Coronary artery (tissue), 2 donors: Measurements from ENCODE around the gene ABCC6.
"Not testable (repeated sequence)": the region's sequence is repeated elsewhere in the genome, so short reads cannot be mapped to it uniquely, and the experiment has no call there.

Experiments
- DNase-seq: peaks from one replicate; pipeline ENCODE4 v3.0.0-alpha.2; 2017; ENCODE audit warnings: low spot score
- H3K27ac ChIP-seq, 2 donors: fragments of 200-600 bp; sonication (generic); one replicate each; pipeline ENCODE4 v1.5.1; 2016 to 2019
- H3K4me3 ChIP-seq: fragments of 200-600 bp; sonication (generic); 2 replicates; pipeline ENCODE4 v1.5.1; 2016; ENCODE audit warnings: mild to moderate bottlenecking, moderate library complexity
- CTCF ChIP-seq: fragments of 200-600 bp; sonication (generic); IDR thresholded peaks from one replicate; pipeline ENCODE4 v1.5.1; 2019; ENCODE audit warnings: antibody characterized with exemption

ABCC6 gene

GRCh38 chr16:16151315-16151714, 72.0 kb downstream of the ABCC6 start:
- no peak for TF ChIP-seq CTCF
- H3K4me3 ChIP-seq, result no peak overlapping the region
- no peak overlapping the region for H3K27ac ChIP-seq
- no peak for DNase-seq

GRCh38 chr16:16150878-16151152, 72.5 kb downstream of the ABCC6 start:
- H3K4me3 ChIP-seq, result no peak overlapping the region
- TF ChIP-seq CTCF, result no peak
- no peak for DNase-seq
- no peak overlapping the region for H3K27ac ChIP-seq

- DNase-seq, result peak; percentile 78
- Histone ChIP-seq H3K27ac (peak overlapping the region; percentile 31 to 54), H3K4me3 (peak overlapping the region; percentile 40)
- TF ChIP-seq CTCF, result no peak
These were observed 73.0 kb downstream of the ABCC6 start for GRCh38 chr16:16150117-16150877.

DNA sequence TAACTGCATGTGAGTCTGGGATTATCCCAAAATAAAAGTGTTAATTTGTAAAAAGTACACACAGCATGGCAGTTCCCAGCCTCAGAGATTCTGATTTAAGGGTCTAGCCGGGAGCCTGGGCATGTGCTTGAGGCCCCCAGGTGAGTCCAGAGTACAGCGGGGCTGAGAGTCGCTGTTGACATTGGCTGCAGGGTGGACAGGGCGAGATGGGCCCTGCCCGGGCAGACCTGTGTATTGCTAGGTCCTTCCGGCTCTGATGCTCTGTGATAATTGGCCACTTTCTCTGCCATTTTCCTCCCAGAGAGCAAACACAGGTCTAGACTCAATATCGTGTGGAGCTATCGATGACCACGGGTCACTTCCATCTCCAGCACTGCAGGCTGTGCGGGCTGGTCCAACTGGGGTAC, 73.6 kb downstream of the ABCC6 start:
- Histone ChIP-seq H3K4me3 (no peak overlapping the region), H3K27ac (peak overlapping the region; percentile 31 to 54)
- no peak for TF ChIP-seq CTCF
- DNase-seq, result no peak

DNA sequence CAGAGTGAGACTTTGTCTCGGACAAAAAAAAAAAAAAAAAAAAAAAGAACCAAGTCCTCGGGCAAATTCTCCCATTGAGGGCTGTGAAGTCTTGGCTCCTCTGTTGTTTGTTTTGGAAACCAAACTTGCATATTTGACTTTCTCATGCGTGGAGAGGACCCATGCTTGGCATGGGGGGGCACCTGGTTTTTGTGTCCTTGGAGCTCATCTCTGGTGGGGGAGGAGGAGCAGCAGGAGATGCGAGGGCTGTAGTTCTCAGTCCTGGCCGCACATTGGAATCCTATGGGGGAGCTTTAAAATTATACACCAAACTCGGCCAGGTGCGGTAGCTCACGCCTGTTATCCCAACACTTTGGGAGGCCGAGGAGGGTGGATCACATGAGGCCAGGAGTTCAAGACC, 74.5 kb downstream of the ABCC6 start:
- no peak overlapping the region for H3K27ac ChIP-seq
- no peak overlapping the region for H3K4me3 ChIP-seq
- no peak for DNase-seq
- TF ChIP-seq CTCF, result no peak

DNA sequence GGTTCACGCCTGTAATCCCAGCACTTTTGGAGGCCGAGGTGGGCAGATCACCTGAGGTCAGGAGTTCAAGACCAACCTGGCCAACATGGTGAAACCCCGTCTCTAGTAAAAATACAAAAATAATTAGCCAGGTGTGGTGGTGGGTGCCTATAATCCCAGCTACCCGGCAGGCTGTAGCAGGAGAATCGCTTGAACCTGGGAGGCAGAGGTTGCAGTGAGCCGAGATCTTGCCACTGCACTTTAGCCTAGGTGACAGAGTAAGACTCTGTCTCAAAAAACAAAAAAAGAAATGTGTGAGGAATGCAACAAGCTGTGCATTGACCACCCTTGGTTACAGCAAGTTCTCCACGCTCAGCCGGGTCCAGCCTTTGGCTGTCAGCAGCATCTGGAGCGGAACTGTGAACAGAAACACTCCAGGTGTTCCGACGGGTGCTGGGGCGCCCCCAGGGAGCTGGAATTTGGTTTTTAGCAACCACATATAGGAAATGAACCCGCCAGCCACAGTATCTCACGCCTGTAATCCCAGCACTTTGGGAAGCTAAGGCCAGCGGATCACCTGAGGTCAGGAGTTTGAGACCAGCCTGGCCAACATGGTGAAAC, 75.2 kb downstream of the ABCC6 start:
- H3K27ac ChIP-seq, H3K4me3 ChIP-seq, DNase-seq: not testable (repeated sequence)

GRCh38 chr16:16147316-16147999, 75.8 kb downstream of the ABCC6 start:
- no peak overlapping the region for H3K27ac ChIP-seq
- no peak for DNase-seq
- no peak overlapping the region for H3K4me3 ChIP-seq
- no peak for TF ChIP-seq CTCF
